ENCODE results near the gene IKBKG.
"Not testable (repeated sequence)": the region's sequence is repeated elsewhere in the genome, so short reads cannot be mapped to it uniquely, and the experiment has no call there.

Gene IKBKG

GRCh38 chrX:154607976-154608375 is 60.6 kb downstream of the IKBKG start:
- not testable (repeated sequence) for DNase-seq

GRCh38 chrX:154608823-154609222 is 61.4 kb downstream of the IKBKG start:
- DNase-seq: not testable (repeated sequence)

- not testable (repeated sequence) for DNase-seq
These were observed 63.7 kb downstream of the IKBKG start for GRCh38 chrX:154611146-154611545.

- not testable (repeated sequence) for DNase-seq
These were observed 66.2 kb downstream of the IKBKG start for GRCh38 chrX:154613586-154613985.
